Jurkat, Clone E6-1 (cell line): ENCODE data around the gene RPE.
A peak's percentile ranks its signal among the peaks of the same experiment; 100 is the strongest.

Source experiments
- DNase-seq: peaks from one replicate; pipeline ENCODE4 v3.0.0-alpha.2; 2011; ENCODE audit warnings: low read depth, low spot score
- H3K4me3 ChIP-seq: 2 replicates; pipeline ENCODE4 v1.5.1; 2011; ENCODE audit warnings: mild to moderate bottlenecking, low read length, control low read depth, moderate library complexity

The RPE gene

DNA sequence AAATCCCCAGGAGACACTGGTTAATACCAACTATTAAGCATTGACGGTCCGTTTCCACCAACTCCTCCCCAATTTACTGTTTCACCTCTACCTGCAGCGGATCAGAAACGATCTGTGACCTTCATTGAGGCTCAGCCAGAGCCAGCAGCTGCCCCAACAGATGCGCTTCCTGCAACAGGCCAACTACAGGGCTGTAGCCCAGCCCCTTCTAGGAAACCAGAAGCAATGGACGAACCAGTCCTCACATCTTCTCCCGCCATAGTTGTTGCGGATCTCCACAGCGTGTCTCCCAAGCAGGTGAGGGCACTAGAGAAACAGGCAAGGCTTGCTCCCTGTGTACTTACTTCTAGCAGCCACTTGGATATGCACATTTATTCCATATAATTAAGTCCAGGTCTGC, 8.5 kb upstream of the RPE start:
- H3K4me3 ChIP-seq, result no peak overlapping the region
- DNase-seq, result no peak

DNA sequence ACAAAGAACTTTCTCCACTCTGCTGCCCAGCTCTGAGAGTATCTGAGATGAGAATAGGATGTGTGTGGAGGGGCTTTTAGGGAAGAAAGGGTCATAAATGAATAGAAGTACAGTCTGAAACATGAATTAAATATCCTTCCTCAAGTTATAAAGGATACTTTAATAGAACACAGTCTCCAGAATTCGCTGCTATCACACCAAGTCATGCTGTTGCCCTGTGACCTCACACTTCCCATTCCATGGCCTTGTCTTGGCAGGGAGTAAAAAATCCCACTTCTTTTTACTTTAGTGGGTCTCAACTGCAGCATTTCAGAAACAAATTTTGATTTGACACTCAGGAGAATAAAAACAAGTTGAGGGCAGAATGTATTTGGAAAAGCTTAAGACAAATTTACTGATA, 3.8 kb upstream of the RPE start:
- DNase-seq, result no peak
- H3K4me3 ChIP-seq, result no peak overlapping the region

DNA sequence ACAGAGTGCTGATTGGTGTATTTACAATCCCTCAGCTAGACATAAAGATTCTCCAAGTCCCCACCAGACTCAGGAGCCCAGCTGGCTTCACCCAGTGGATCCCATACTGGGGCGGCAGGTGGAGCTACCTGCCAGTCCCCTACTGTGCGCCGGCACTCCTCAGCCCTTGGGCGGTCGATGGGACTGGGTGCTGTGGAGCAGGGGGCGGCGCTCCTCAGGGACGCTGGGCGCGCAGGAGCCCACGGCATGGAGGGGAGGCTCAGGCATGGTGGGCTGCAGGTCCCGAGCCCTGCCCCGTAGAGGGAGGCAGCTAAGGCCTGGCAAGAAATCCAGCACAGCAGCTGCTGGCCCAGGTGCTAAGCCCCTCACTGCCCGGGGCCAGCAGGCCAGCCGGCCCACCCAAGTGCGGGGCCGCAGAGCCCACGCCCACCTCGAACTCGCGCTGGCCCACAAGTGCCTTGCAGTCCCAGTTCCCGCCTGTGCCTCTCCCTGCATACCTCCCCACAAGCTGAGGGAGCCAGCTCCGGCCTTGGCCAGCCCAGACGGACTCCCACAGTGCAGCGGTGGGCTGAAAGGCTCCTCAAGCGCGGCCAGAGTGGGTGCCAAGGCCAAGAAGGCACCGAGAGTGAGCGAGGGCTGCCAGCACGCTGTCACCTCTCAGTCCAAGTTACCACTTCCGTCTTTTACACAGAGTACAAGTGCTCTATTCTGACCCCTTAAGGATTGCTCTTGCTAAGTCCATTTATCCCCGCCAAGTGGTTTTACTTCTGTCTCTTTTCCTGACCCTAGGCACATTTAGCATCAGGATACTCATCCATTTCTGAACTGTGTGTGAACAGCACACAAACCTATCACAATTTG, 1.7 kb upstream of the RPE start:
- no peak for DNase-seq

DNA sequence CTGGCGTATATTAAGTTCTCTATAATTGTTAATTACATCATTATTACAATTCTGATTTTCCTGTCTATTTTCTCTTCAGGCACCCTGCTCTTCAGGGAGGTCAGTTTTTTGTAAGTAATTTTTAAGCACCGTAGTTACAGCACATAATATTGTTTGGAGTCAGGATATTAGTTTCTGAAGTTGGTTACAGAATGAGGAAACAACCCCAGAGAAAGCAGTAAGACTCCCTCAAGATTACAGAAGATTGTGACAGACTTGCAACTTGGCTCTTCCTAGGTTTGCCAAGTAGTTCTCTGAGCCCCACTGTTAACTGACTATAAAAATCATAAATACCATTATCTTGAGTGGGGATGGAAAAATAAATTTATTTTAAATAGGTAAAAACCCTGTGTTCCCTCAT, 921 bp downstream of the RPE start:
- DNase-seq, result no peak
- peak overlapping the region; percentile 98 for H3K4me3 ChIP-seq

More for the DNA sequence above, 1.7 kb upstream of the RPE start:
- no peak overlapping the region for H3K4me3 ChIP-seq

DNA sequence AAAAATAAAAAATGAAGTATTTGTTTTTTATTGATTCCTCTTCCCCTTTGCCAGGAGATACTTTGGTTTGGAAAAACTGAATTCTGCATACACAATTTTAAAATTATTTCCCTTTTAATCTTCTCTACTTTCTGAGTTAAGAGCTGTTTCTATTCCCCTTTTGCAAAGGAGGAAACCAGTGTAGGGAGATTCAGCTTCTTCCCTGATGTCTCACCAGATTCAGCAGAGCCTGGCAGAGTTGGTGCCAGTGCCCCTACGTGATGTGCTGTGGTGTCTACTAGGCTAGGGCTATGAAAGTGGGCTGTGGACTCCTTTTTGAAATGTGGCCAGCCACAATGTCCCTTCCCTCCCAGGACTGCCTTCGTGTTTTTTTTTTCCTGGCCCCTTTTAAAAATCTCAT, 2.4 kb downstream of the RPE start:
- no peak for DNase-seq
- H3K4me3 ChIP-seq, result no peak overlapping the region

DNA sequence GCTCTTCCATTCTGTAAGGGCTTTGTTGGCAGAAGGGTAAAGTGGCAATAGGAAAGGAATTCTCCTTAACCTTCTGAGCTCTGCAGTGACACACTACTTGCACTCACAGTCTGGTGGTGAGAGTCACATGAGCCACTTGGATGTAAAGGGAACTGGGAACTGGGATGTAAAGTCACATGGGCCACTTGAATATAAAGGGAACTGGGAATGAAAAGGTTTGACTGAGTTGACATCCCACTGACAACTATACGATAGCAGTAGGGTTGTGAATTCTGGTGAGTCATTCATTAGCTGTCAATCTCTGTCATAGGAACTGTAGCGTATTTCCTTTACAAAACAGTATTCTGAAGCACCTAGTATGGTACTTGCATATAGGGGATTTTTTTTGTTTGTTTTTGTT, 5.5 kb downstream of the RPE start:
- no peak for DNase-seq

DNA sequence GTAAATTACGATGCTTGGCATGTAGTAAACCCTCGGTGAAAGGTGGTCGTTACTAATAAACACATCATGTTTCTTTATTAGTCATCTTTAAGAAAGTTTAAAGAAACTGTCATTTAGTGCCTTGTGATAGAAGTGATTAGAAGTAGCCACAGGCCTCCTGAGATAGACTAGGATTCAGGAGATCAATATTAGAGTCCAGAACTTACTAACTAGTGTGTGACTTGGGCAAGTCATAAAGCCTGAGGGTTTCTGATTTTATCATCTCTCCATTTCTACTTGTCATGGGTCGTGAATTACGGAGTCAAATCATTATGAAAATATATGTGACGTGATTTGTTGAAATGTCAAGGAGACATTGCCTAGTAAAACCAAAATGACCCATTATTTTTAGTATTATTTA, 6.7 kb downstream of the RPE start:
- no peak overlapping the region for H3K4me3 ChIP-seq
- no peak for DNase-seq

More for the DNA sequence above, 5.5 kb downstream of the RPE start:
- no peak overlapping the region for H3K4me3 ChIP-seq

DNA sequence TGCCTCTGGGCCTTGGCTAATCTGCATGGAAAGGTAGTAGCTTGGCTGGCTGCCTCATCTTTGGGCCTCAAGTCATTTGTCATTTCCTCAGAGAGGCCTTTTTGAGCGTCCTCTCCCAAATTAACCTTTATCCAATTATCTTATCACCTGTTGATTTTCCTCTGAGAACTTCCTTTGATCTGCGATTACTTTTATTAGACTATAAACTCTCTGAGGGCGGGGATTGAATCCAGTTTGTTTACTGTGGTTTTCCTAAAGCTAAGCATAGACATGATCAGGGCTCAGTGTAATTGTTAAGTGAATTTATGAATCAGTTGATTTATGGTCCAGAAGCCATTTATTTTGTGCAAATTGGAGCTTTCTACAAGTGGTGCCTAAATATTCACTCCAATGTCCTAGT, 7.5 kb downstream of the RPE start:
- no peak for DNase-seq
- H3K4me3 ChIP-seq, result no peak overlapping the region

DNA sequence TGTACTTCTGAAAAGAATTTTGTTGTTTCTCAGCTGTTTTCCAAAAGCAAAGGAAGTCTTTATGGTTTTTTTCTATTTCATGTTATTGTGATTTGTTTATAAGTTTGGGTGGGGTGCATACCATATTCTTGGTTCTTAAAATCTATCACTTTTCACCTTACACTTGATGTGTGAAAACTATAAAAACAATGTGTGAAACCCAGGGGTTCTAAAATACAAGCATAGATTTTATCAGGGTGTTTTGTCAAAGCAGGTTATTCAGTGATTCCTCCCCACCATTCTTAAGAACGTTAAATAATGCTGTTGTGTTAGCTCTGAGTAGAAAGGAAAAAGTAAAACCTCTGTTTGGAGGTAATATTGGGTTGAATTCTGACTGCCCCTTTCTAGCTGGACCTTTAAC, 17.7 kb downstream of the RPE start:
- no peak overlapping the region for H3K4me3 ChIP-seq
- DNase-seq, result no peak

DNA sequence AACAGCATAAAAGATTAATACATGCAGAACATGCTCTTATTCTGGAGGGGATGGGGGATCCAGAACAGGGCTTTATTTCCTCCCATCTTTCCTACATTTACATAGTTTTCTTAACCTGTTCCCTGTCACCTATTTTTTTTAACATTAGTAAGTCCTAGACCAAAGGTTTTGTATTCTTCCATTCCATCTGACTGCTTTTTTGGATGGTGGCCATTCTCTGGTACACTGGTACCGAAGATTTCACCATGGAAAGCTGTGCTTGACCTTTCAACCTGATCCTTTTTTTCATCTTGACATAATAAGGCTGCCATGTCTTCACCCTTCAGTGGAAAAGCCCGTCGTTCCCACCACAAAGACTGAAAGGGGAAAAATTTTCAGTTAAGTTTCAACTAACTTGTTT, 20.4 kb downstream of the RPE start:
- H3K4me3 ChIP-seq, result no peak overlapping the region
- no peak for DNase-seq

DNA sequence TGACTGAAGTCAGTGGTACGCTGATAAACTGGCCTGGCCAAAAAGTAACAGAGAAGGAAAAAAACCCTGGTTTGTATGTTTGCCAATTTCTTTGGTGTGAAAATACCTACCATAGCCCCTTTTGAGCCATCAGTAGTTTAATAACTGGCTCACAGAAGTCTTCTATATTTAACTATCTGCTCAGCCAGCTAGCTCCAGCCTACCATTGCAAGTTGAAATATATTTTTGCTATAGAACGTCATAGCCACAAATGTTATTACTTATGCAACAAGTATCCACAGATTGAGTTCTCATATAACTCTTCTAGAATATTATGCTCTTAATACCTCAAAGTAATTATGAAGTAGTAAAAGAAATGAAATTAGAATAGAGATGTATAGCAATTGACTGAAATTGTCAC, 25.2 kb downstream of the RPE start:
- no peak overlapping the region for H3K4me3 ChIP-seq
- no peak for DNase-seq

DNA sequence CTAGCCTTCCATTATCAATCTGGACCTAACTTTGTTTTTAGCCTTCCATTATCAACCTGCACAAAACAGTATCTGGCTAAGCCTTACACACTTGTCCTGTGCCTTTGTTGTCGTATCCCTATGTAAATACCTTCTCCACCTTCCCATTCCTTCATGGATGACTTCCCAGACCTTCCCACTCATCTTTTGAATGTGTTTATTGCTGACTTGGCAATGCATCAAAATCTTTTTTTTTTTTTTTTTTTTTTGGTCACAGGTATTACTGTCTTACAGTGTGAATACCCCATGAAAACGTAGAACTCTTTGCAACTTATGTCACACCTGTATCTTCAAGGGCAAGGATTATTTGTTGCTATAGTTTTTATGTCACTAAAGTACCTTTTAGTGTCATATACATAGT, 25.7 kb downstream of the RPE start:
- no peak overlapping the region for H3K4me3 ChIP-seq
- DNase-seq, result no peak

DNA sequence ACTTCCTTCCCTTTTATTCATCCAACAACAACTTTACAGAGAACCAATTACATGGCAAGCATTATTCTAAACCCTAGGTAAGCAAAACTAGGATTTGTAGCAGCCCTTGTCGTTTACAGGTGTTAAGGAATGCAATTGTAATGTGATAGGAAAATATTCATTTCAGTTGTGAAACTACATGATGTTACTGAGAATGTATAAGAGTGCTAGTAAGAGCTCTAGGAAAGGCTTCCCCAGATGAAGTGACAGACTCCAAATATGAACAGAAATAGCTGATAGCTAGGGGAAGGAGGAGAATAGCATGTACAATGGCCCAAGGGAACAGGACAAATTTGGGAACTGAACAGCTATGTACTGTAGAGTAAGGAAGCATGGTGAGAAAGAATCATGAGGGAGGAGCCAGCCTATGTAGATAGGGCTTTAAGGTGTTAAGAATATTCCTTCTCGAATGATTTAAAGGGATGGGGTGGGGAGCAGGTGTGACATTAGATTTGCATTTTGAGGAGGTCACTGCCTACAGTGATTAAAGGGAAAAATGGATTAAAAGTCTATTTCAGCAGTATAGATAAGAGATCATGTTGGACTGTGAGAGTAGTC, 31.7 kb downstream of the RPE start:
- no peak overlapping the region for H3K4me3 ChIP-seq
- no peak for DNase-seq

DNA sequence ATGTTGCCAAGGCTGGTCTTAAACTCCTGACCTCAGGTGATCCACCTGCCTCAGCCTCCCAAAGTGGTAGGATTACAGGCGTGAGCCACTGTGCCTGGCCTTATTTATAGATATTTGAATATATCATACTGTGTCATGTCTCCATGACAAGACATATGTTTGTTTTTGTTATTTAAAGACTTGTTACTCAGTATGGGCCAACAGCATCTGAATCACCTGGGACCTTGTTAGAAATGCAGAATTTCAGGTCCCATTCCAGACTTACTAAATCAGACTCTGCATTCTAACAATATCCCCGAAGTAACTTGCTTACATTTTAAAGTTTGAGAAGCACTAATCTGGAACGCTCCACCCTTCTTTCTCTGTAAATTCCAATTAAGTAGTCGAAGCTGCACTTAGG, 33.2 kb downstream of the RPE start:
- no peak for DNase-seq
- H3K4me3 ChIP-seq, result no peak overlapping the region

DNA sequence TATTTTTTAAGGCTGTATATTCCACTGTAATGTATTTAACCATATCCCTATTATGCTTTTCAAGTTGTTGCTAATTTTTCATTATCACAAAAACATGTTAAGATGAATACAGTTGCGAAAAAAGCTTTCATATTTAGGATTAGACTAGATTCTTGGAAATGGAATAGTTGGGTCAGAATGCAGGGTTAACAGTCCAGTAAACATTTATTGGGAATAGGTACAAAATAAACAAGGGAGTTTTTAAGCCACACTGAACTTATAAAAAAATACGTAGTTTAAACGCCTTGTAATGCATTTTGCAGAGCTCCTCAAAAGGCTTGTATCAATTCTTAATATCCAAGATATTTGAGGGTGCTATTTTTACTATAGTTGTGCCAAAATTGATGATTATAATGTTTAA, 35.6 kb downstream of the RPE start:
- no peak for DNase-seq
- no peak overlapping the region for H3K4me3 ChIP-seq

DNA sequence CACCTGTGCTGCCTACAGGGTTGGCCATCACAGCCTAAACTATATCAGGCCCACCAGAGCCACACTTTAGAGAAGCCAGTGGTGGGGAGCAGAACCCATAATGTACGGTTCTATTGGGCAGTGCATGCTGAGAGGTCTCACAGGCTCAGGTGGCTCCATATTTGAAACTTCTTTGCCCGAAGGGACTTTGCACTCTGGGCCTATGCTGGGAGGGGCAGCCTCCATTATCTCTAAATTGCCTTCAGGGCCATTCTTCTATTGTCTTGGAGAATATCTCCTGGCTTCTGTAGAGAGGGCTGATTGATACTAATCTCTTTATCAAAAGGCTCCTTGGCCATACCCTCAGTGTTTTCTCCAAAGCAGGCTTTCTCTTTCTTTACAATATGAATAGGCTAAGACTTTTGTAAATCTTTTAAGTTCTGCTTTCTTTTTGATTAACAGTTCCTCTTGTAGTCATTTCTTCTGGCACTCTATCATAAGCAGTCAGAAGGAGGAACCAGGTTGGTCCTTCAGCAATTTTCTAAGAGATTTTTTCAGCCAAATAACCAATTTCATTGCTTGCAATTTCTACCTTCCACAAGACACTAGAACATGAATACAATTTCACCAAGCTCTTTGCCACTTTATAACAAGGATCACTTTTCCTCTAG, 44.5 kb downstream of the RPE start:
- no peak for DNase-seq
- no peak overlapping the region for H3K4me3 ChIP-seq

DNA sequence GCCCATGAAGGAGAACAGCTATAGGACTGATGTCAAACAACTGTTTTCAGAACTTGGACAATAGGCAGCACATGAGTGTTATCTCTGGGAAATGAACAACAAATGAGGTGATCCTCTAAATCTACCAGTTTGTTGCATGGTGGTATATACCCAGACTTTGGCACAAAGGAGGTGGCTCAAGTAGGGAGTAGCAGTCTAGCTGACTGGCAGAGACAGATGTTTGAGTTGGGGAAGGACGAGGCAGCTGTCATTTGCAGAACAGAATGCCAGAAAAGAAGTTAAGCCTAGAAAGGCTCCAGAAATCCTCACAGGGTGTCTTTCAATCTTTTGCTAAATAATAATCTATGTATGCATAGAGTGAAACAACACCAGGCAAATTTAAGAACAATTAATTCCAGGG, 47.4 kb downstream of the RPE start:
- no peak for DNase-seq

DNA sequence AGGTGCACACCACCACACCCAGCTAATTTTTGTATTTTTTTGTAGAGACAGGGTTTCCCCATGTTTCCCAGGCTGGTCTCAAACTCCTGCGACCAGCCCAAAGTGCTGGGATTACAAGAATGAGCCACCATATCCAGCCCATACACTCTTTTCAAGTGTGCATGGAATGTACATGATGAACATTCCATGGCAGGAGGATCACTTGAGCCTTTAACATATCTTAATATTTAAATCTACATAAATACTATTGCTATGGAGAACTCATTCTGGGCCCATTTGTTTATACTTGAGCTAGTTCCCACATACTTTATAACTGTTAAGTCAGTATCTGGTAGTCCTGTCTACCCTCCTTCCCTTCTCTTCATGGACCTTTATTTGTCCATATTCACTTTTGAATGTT, 48.4 kb downstream of the RPE start:
- H3K4me3 ChIP-seq, result no peak overlapping the region
- no peak for DNase-seq

More for the DNA sequence above, 47.4 kb downstream of the RPE start:
- no peak overlapping the region for H3K4me3 ChIP-seq

DNA sequence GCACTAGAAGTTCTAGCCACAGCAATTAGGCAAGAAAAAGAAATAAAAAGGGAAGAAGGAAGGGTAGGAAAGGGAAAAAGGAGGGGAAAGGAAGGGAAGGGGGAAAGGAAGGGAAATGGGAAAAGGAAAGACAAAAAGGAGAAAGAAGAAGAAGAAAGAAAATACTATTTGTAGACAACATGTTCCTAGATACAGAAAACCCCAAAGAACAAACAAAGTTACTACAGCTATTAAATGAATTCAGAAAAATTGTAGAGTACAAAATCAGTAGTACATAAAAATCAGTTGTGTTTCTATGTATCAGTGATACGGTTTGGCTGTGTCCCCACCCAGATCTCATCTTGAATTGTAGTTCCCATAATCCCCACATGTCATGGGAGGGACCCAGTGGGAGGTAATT, 52.3 kb downstream of the RPE start:
- DNase-seq, result no peak
- H3K4me3 ChIP-seq, result no peak overlapping the region

DNA sequence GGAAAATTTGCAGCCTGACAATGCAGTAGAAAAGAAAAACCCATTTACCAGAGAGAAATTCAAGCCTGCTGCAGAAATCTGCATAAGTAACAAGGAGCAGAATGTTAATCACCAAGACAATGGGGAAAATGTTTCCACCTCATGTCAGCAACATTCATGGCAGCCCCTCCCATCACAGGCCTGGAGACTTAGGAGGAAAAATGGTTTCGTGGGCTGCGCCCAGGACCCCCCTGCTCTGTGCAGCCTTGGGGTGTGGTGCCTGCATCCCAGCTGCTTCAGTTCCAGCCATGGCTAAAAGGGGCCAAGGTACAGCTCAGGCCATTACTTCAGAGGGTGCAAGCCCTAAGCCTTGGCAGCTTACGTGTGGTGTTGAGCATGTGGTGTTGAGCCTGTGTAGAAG, 53.4 kb downstream of the RPE start:
- no peak for DNase-seq
- no peak overlapping the region for H3K4me3 ChIP-seq

DNA sequence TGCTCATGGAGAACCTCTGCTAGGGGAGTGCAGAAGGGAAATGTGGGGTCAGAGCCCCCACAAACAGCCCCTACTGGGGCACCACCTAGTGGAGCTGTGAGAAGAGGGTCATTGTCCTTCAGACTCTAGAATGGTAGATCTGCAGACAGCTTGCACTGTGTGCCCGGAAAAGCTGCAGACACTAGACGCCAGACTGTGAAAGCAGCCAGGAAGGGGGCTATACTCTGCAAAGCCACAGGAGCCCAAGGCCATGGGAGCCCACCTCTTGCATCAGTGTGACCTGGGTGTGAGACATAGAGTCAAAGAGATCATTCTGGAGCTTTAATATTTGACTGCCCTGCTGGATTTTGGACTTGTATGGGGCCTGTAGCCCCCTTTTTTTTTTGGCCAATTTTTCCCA, 60.9 kb downstream of the RPE start:
- DNase-seq, result no peak

More for the DNA sequence above, 60.9 kb downstream of the RPE start:
- H3K4me3 ChIP-seq, result no peak overlapping the region
